ENCODE measurements around the gene ATG7.
"Not testable (repeated sequence)": the region's sequence is repeated elsewhere in the genome, so short reads cannot be mapped to it uniquely, and the experiment has no call there.

ATG7 gene

DNA sequence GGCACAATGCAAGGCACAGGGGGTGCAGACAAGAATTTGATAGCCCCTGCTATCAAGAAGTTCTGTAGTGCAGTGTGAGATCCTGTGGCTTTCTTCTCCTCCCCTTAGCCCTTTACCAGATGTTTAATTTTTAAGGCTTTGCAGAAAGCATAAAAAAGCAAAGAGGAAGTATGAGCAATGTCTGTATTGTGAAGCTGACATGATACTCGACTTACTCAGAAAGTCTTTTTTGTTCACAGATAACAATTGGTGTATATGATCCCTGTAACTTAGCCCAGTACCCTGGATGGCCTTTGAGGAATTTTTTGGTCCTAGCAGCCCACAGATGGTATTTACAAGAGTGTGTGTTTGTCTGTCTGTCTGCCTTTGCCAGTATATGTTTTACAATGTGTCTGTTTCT is 58.9 kb downstream of the ATG7 start:
- FAIRE-seq (no peak), DNase-seq (ENCODE audit: insufficient read length) (no peak)
- TF ChIP-seq POLR2A (IDR thresholded peaks at IDR 0.05; ENCODE audit: low read depth, low read length) (no peak), POLR2AphosphoS5 (IDR thresholded peaks at IDR 0.05; ENCODE audit: low read depth, low read length) (no peak), TAF1 (IDR thresholded peaks at IDR 0.05; ENCODE audit: borderline replicate concordance, low read depth, low read length) (no peak)

DNA sequence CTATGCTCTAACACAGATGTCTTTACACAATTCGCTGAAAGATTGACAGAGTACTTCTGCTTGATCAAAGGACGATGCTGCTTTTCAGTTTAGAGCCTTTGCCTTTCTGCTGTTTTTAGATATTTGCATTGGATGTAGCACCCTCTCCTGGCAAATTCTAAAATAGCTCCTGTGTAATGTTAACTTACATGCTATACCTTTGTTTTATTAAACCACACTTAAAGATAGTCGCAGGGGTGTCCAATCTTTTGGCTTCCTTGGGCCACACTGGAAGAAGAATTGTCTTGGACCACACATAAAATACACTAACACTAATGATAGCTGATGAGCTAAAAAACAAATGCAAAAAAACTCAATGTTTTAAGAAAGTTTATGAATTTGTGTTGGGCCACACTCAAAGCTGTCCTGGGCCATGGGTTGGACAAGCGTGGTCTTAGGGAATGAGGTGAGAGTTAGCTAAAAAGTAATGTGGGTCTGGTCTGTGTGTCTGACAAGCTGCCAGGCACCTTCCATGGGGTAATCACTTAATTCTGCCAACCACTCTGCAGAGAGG is 62.9 kb downstream of the ATG7 start:
- FAIRE-seq = peak; percentile 80

DNA sequence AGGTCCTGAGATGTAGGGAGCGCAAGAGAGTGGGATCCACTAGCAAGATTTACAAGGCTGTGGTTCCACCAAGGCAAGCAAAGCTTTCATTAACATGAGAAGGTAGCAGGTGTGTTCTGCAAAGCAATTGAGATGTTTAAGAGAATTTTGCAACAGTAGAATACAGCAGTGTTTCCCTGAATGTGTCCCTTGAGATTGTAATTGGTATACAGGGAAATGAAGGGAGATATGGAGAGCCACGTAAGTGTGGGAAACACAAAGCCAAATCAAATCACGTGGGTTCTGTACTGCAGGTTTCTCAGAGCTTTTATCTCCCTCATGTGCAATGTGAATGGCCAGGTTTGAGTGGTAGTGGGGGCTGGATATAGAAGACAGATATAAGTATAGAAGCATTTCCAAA is 67.3 kb downstream of the ATG7 start:
- no peak for TF ChIP-seq POLR2AphosphoS5 (IDR thresholded peaks at IDR 0.05; ENCODE audit: low read depth, low read length)
- no peak for TF ChIP-seq TAF1 (IDR thresholded peaks at IDR 0.05; ENCODE audit: borderline replicate concordance, low read depth, low read length)
- TF ChIP-seq POLR2A (IDR thresholded peaks at IDR 0.05; ENCODE audit: low read depth, low read length) = no peak
- no peak for DNase-seq (ENCODE audit: insufficient read length)
- no peak for FAIRE-seq

More for the DNA sequence above, 62.9 kb downstream of the ATG7 start:
- no peak for DNase-seq (ENCODE audit: insufficient read length)
- no peak for TF ChIP-seq TAF1 (IDR thresholded peaks at IDR 0.05; ENCODE audit: borderline replicate concordance, low read depth, low read length)
- no peak for TF ChIP-seq POLR2A (IDR thresholded peaks at IDR 0.05; ENCODE audit: low read depth, low read length)
- no peak for TF ChIP-seq POLR2AphosphoS5 (IDR thresholded peaks at IDR 0.05; ENCODE audit: low read depth, low read length)

DNA sequence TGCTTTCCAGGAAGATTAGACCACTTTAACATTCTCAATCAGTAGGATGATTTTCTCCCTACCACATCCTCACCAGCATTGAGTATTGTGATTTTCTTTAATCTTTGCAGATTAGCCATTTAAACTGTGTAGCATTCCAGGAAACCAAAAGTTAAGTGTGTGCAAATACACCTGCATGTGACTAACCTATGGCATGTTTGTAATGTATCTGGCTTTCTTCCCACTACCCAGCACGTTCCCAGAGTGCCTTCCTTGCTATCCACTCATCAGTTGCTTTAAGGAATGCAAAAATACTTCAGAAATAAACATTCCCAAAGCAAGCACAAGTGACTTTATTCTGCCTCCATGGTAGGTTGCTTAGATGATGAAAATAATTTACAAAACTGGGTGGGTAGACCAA is 74.2 kb downstream of the ATG7 start:
- FAIRE-seq (no peak), DNase-seq (ENCODE audit: insufficient read length) (no peak)
- no peak for TF ChIP-seq POLR2A (IDR thresholded peaks at IDR 0.05; ENCODE audit: low read depth, low read length)
- no peak for TF ChIP-seq TAF1 (IDR thresholded peaks at IDR 0.05; ENCODE audit: borderline replicate concordance, low read depth, low read length)
- no peak for TF ChIP-seq POLR2AphosphoS5 (IDR thresholded peaks at IDR 0.05; ENCODE audit: low read depth, low read length)

DNA sequence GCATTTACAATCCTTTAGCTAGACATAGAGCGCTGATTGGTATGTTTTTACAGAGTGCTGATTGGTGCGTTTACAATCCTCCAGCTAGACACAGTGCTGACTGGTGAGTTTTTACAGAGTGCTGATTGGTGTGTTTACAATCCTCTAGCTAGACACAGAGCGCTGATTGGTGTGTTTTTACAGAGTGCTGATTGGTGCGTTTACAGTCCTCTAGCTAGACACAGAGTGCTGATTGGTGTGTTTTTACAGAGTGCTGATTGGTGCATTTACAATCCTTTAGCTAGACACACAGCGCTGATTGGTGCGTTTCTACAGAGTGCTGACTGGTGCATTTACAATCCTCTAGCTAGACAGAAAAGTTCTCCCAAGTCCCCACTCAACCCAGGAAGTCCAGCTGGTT is 76.7 kb downstream of the ATG7 start:
- DNase-seq (ENCODE audit: insufficient read length); FAIRE-seq: not testable (repeated sequence)

DNA sequence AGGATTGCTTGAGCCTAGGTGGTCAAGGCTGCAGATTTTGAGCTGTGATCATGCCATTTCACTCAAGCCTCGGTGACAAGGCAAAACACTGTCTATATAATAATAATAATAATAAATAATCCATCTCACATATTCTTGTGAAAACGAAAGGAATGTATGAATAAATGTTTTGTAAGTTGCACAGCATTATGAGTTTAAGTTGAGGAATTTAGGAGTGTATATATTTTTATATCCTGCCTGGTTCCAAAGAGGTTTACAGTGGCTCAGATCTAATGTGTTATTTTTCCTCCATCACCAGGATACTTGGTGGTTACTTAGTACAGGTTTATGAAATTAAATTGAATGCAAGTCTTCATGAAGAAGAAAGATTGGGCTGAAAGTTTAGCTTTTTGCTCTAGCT is 77.2 kb downstream of the ATG7 start:
- no peak for TF ChIP-seq POLR2A (IDR thresholded peaks at IDR 0.05; ENCODE audit: low read depth, low read length)
- TF ChIP-seq POLR2AphosphoS5 (IDR thresholded peaks at IDR 0.05; ENCODE audit: low read depth, low read length) = no peak
- no peak for TF ChIP-seq TAF1 (IDR thresholded peaks at IDR 0.05; ENCODE audit: borderline replicate concordance, low read depth, low read length)
- FAIRE-seq (no peak), DNase-seq (ENCODE audit: insufficient read length) (no peak)

DNA sequence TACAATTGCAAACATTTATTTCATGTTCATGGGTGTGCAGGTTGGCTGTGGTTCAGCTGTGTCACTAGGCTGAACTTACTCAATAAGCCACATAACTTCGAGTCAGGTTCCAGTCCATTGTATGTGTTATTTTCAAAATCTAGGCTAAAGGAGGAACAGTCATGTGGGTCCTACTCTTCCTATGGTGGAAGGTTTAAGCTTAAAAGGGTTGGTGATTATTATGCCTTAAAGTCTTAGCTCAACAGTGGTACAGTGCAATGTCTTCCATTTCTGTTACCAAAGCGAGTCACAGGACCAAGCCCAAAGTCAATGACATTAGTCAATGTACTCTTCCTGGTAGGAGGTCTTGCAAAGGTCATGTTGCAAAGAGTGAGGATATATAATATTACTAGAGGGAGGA is 78.2 kb downstream of the ATG7 start:
- TF ChIP-seq POLR2AphosphoS5 (IDR thresholded peaks at IDR 0.05; ENCODE audit: low read depth, low read length) (no peak), TAF1 (IDR thresholded peaks at IDR 0.05; ENCODE audit: borderline replicate concordance, low read depth, low read length) (no peak), POLR2A (IDR thresholded peaks at IDR 0.05; ENCODE audit: low read depth, low read length) (no peak)
- DNase-seq (ENCODE audit: insufficient read length) (no peak), FAIRE-seq (no peak)

DNA sequence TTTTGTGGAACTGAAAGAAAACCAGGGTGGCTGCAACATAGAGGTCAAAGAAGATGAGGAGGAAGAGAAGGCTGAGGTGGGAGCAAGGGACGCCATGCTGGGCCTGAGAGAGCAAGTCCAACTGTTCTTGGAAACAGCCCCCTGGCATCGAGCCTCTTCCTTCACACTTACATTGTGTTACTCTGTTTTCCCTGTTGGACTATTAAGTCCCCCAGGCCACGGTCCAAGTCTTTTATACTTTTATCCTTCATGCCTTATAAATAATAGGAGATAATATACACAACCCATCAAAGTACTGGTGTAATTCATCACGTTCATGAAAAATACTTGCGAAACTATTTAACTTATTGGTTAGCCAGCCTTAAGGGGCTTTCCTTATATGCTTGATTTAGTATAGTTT is 79.3 kb downstream of the ATG7 start:
- no peak for DNase-seq (ENCODE audit: insufficient read length)
- FAIRE-seq = no peak
- no peak for TF ChIP-seq POLR2A (IDR thresholded peaks at IDR 0.05; ENCODE audit: low read depth, low read length)
- TF ChIP-seq POLR2AphosphoS5 (IDR thresholded peaks at IDR 0.05; ENCODE audit: low read depth, low read length) = no peak
- TF ChIP-seq TAF1 (IDR thresholded peaks at IDR 0.05; ENCODE audit: borderline replicate concordance, low read depth, low read length) = no peak

DNA sequence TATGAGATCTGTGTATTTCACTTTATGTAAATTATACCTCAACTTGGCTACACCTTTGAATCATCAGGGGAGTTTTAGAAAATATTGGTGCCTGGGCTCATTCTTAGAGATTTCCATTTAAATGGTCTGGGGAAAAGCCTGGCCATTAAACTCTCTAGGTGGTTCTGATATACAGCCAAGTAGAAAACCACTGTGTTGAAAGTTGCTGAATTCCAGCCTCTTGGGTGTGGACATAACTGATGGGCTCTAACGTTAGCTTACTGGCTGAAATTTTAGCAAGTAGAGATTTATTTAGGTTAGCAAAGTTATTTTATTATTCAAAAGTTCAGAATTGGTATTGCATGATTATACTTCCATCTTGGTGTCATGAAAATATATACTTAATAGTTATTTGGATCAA is 84.1 kb downstream of the ATG7 start:
- FAIRE-seq = no peak

DNA sequence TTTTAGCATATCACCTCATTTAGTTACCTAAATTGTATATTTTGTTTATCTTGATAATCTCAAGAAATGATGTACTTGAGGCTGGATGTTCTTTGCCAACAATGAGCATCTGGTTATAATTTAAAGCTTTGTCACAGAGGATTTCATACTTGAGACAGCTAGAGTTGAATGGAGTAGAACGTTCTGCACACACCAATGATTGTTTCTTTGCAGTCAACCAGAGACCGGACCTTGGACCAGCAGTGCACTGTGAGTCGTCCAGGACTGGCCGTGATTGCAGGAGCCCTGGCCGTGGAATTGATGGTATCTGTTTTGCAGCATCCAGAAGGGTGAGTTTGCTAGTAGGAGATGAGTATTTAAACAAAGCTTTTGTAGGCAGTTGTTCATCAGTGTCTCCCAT is 90.4 kb downstream of the ATG7 start:
- TF ChIP-seq TAF1 (IDR thresholded peaks at IDR 0.05; ENCODE audit: borderline replicate concordance, low read depth, low read length) = no peak
- TF ChIP-seq POLR2A (IDR thresholded peaks at IDR 0.05; ENCODE audit: low read depth, low read length) = no peak
- no peak for TF ChIP-seq POLR2AphosphoS5 (IDR thresholded peaks at IDR 0.05; ENCODE audit: low read depth, low read length)
- DNase-seq (ENCODE audit: insufficient read length) = no peak
- no peak for FAIRE-seq

More for the DNA sequence above, 84.1 kb downstream of the ATG7 start:
- TF ChIP-seq POLR2A (IDR thresholded peaks at IDR 0.05; ENCODE audit: low read depth, low read length) (no peak), POLR2AphosphoS5 (IDR thresholded peaks at IDR 0.05; ENCODE audit: low read depth, low read length) (no peak), TAF1 (IDR thresholded peaks at IDR 0.05; ENCODE audit: borderline replicate concordance, low read depth, low read length) (no peak)
- no peak for DNase-seq (ENCODE audit: insufficient read length)

DNA sequence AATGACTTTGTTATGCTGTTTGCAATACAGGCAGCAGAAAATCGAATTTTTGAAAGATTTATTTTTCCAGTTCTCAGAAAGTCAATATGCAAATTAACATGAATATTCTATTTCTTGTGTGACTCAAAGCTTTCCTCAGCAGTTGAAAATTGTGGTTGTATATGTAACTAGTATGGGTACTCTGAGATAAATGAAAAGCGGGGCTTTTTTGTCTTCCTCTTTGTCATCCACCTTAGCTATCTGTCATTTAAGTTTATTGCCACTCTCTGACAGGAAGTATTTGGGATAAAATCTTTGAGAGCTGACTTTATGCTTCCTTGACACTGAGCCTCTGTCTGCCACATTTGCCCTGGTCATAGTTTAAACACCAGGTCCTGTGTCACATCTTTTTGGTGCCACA is 91.5 kb downstream of the ATG7 start:
- DNase-seq (ENCODE audit: insufficient read length) = no peak
- FAIRE-seq = no peak

DNA sequence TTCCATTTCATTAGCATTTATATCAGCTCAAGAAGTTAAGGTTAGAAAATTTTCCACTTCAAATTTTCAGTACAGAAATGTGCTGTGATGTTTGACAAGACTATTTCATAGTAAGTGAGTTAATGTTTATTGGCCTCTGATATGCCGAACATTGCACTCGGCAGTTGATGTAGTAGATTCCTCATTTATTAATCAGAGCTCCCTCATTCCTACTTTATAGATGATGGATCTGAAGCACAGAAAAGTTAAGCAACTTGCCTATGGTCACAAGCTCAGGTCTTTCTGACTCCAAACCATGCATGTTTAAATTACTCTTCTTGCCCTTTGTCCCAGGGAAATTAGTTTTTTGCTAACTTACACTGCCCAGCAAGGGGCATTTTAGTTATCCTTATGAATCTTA is 92.0 kb downstream of the ATG7 start:
- DNase-seq (ENCODE audit: insufficient read length) = no peak
- TF ChIP-seq POLR2A (IDR thresholded peaks at IDR 0.05; ENCODE audit: low read depth, low read length) (no peak), POLR2AphosphoS5 (IDR thresholded peaks at IDR 0.05; ENCODE audit: low read depth, low read length) (no peak), TAF1 (IDR thresholded peaks at IDR 0.05; ENCODE audit: borderline replicate concordance, low read depth, low read length) (no peak)
- FAIRE-seq = no peak

More for the DNA sequence above, 91.5 kb downstream of the ATG7 start:
- TF ChIP-seq POLR2A (IDR thresholded peaks at IDR 0.05; ENCODE audit: low read depth, low read length) (no peak), POLR2AphosphoS5 (IDR thresholded peaks at IDR 0.05; ENCODE audit: low read depth, low read length) (no peak), TAF1 (IDR thresholded peaks at IDR 0.05; ENCODE audit: borderline replicate concordance, low read depth, low read length) (no peak)

All from GM12892 (cell line).